Activated effector memory CD4-positive, alpha-beta T cell treated with anti-CD3 and anti-CD28 coated beads, Interleukin-2, amount 50 U/mL, for 16 hours (primary cell): Measurements from ENCODE around the gene EIPR1.
"Not testable (repeated sequence)": the region's sequence is repeated elsewhere in the genome, so short reads cannot be mapped to it uniquely, and the experiment has no call there.

ENCODE experiments used
- DNase-seq: peaks from one replicate; pipeline ENCODE4 v3.0.0-alpha.2; 2020

Gene EIPR1

GRCh38 chr2:3301001-3301400 is 76.6 kb downstream of the EIPR1 start:
- no peak for DNase-seq

GRCh38 chr2:3300224-3300995 is 77.2 kb downstream of the EIPR1 start:
- peak; percentile 6 for DNase-seq

- peak; percentile 48 for DNase-seq
Observed at GRCh38 chr2:3299703-3300102, 77.9 kb downstream of the EIPR1 start.

GRCh38 chr2:3299130-3299529 is 78.5 kb downstream of the EIPR1 start:
- DNase-seq, result peak; percentile 33

- no peak for DNase-seq
Observed at GRCh38 chr2:3298191-3298590, 79.4 kb downstream of the EIPR1 start.

GRCh38 chr2:3297523-3297922 is 80.1 kb downstream of the EIPR1 start:
- DNase-seq, result no peak

GRCh38 chr2:3296182-3296972 is 81.2 kb downstream of the EIPR1 start:
- DNase-seq, result no peak

GRCh38 chr2:3294493-3294892 is 83.1 kb downstream of the EIPR1 start:
- DNase-seq, result no peak

- no peak for DNase-seq
Observed at GRCh38 chr2:3294069-3294468, 83.5 kb downstream of the EIPR1 start.

- DNase-seq, result no peak
Observed at GRCh38 chr2:3293221-3293620, 84.4 kb downstream of the EIPR1 start.

GRCh38 chr2:3292416-3292815 is 85.2 kb downstream of the EIPR1 start:
- no peak for DNase-seq

GRCh38 chr2:3291750-3292149 is 85.9 kb downstream of the EIPR1 start:
- no peak for DNase-seq

- no peak for DNase-seq
Observed at GRCh38 chr2:3291113-3291512, 86.5 kb downstream of the EIPR1 start.

GRCh38 chr2:3290655-3291054 is 87.0 kb downstream of the EIPR1 start:
- DNase-seq, result no peak

GRCh38 chr2:3289971-3290370 is 87.6 kb downstream of the EIPR1 start:
- no peak for DNase-seq

GRCh38 chr2:3289526-3289925 is 88.1 kb downstream of the EIPR1 start:
- DNase-seq, result no peak

- no peak for DNase-seq
Observed at GRCh38 chr2:3289171-3289515, 88.5 kb downstream of the EIPR1 start.

GRCh38 chr2:3288470-3289170 is 89.0 kb downstream of the EIPR1 start:
- no peak for DNase-seq

- DNase-seq, result no peak
Observed at GRCh38 chr2:3287896-3288295, 89.7 kb downstream of the EIPR1 start.

- DNase-seq, result not testable (repeated sequence)
Observed at GRCh38 chr2:3286646-3287036, 91.0 kb downstream of the EIPR1 start.

- no peak for DNase-seq
Observed at GRCh38 chr2:3285901-3286645, 91.5 kb downstream of the EIPR1 start.

GRCh38 chr2:3284657-3285630 is 92.7 kb downstream of the EIPR1 start:
- no peak for DNase-seq
